ENCODE data around the gene TBC1D8.

TBC1D8 gene

GRCh38 chr2:101162561-101163330 lies 11.6 kb upstream of the TBC1D8 start:
- DNase-seq (ENCODE audit: low read depth in 2 of 2): no peak

- no peak for DNase-seq (ENCODE audit: low read depth in 2 of 2)
Measured at GRCh38 chr2:101161658-101162057, 10.5 kb upstream of the TBC1D8 start.

- DNase-seq (ENCODE audit: low read depth in 2 of 2): no peak
Measured at GRCh38 chr2:101160454-101160853, 9.3 kb upstream of the TBC1D8 start.

- no peak for DNase-seq (ENCODE audit: low read depth in 2 of 2)
Measured at GRCh38 chr2:101159526-101159925, 8.3 kb upstream of the TBC1D8 start.

- no peak for DNase-seq (ENCODE audit: low read depth in 2 of 2)
Measured at GRCh38 chr2:101157272-101157671, 6.1 kb upstream of the TBC1D8 start.

- DNase-seq (ENCODE audit: low read depth in 2 of 2): no peak
Measured at GRCh38 chr2:101153787-101154186, 2.6 kb upstream of the TBC1D8 start.

GRCh38 chr2:101153077-101153707 lies 2.0 kb upstream of the TBC1D8 start:
- no peak for DNase-seq (ENCODE audit: low read depth in 2 of 2)

- DNase-seq (ENCODE audit: low read depth in 2 of 2): no peak
Measured at GRCh38 chr2:101152272-101153076, 1.3 kb upstream of the TBC1D8 start.

GRCh38 chr2:101151859-101152271 lies 683 bp upstream of the TBC1D8 start:
- DNase-seq (ENCODE audit: low read depth in 2 of 2): no peak

GRCh38 chr2:101150306-101151145 lies 656 bp downstream of the TBC1D8 start:
- no peak for DNase-seq (ENCODE audit: low read depth in 2 of 2)

- no peak for DNase-seq (ENCODE audit: low read depth in 2 of 2)
Measured at GRCh38 chr2:101149241-101150192, 1.7 kb downstream of the TBC1D8 start.

GRCh38 chr2:101148777-101149176 lies 2.4 kb downstream of the TBC1D8 start:
- no peak for DNase-seq (ENCODE audit: low read depth in 2 of 2)

- no peak for DNase-seq (ENCODE audit: low read depth in 2 of 2)
Measured at GRCh38 chr2:101147971-101148370, 3.2 kb downstream of the TBC1D8 start.

GRCh38 chr2:101147062-101147461 lies 4.1 kb downstream of the TBC1D8 start:
- DNase-seq (ENCODE audit: low read depth in 2 of 2): no peak

GRCh38 chr2:101146535-101146934 lies 4.6 kb downstream of the TBC1D8 start:
- DNase-seq (ENCODE audit: low read depth in 2 of 2): no peak

- no peak for DNase-seq (ENCODE audit: low read depth in 2 of 2)
Measured at GRCh38 chr2:101145406-101145805, 5.8 kb downstream of the TBC1D8 start.

GRCh38 chr2:101142163-101142562 lies 9.0 kb downstream of the TBC1D8 start:
- DNase-seq (ENCODE audit: low read depth in 2 of 2): no peak

- no peak for DNase-seq (ENCODE audit: low read depth in 2 of 2)
Measured at GRCh38 chr2:101140978-101141655, 10.1 kb downstream of the TBC1D8 start.

- no peak for DNase-seq (ENCODE audit: low read depth in 2 of 2)
Measured at GRCh38 chr2:101140237-101140636, 10.9 kb downstream of the TBC1D8 start.

- DNase-seq (ENCODE audit: low read depth in 2 of 2): no peak
Measured at GRCh38 chr2:101139495-101139894, 11.7 kb downstream of the TBC1D8 start.
